Parathyroid adenoma (tissue), 2 donors: ENCODE measurements around the gene HPCAL4.

Experiments
- H2AFZ ChIP-seq: fragments of 300-600 bp; sonication (generic); one replicate; pipeline ENCODE4 v1.7.0; 2017; ENCODE audit warnings: antibody characterized with exemption, mild to moderate bottlenecking
- H3K27ac ChIP-seq: fragments of 300-600 bp; sonication (generic); one replicate; pipeline ENCODE4 v1.7.0; 2017
- H3K27me3 ChIP-seq: fragments of 300-600 bp; sonication (generic); one replicate; pipeline ENCODE4 v1.7.0; 2017; ENCODE audit warnings: low read length; ENCODE audit not compliant: control insufficient read depth, insufficient read depth
- H3K36me3 ChIP-seq: fragments of 300-600 bp; sonication (generic); one replicate; pipeline ENCODE4 v1.7.0; 2017; ENCODE audit warnings: low read length; ENCODE audit not compliant: control insufficient read depth, insufficient read depth
- H3K4me1 ChIP-seq: fragments of 300-600 bp; sonication (generic); one replicate; pipeline ENCODE4 v1.7.0; 2017; ENCODE audit warnings: control low read depth
- H3K4me2 ChIP-seq: fragments of 300-600 bp; sonication (generic); one replicate; pipeline ENCODE4 v1.7.0; 2017; ENCODE audit warnings: low read length
- H3K4me3 ChIP-seq: fragments of 300-600 bp; sonication (generic); one replicate; pipeline ENCODE4 v1.7.0; 2017; ENCODE audit warnings: low read depth, low read length
- H3K79me2 ChIP-seq: fragments of 300-600 bp; sonication (generic); one replicate; pipeline ENCODE4 v1.7.0; 2017; ENCODE audit warnings: control low read depth
- H3K9ac ChIP-seq: fragments of 300-600 bp; sonication (generic); one replicate; pipeline ENCODE4 v1.7.0; 2017; ENCODE audit warnings: mild to moderate bottlenecking
- H3K9me3 ChIP-seq: fragments of 300-600 bp; sonication (generic); one replicate; pipeline ENCODE4 v1.7.0; 2017; ENCODE audit warnings: low read length; ENCODE audit not compliant: control insufficient read depth
- CTCF ChIP-seq: fragments of 300-600 bp; sonication (generic); IDR thresholded peaks from one replicate; pipeline ENCODE4 v1.7.0; 2017; ENCODE audit warnings: antibody characterized with exemption, mild to moderate bottlenecking
- donor health status: primary hyperparathyroidism.

The HPCAL4 gene

DNA sequence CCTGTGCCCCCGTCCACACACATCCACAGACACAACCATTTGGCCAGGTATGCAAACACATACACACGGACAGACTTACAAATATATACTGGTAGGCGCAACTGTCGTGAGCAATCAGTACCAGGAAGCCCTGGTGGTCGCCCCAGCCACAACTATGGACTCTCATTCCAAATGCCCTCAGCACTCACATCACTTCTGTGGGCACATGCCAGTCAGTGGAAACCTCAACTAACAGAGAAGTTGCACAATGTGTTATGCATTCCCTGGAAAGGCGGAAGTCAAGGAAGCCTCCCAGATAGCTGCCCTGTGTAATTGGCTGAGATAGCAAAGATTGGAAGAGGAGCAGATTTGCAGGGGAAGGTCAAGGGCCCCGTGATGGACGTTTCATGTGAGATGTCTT, 50.4 kb downstream of the HPCAL4 start:
- Histone ChIP-seq H3K27me3 (no peaks in the 10 kb centered on the region), H3K27ac (no peak overlapping the region), H2AFZ (no peak overlapping the region), H3K4me3 (no peak overlapping the region), H3K9ac (no peak overlapping the region), H3K79me2 (no peaks in the 10 kb centered on the region), H3K4me1 (no peaks in the 10 kb centered on the region), H3K9me3 (no peaks in the 10 kb centered on the region), H3K4me2 (no peak overlapping the region), H3K36me3 (no peaks in the 10 kb centered on the region)
- TF ChIP-seq CTCF: no peak

- Histone ChIP-seq H3K79me2 (no peaks in the 10 kb centered on the region), H3K4me1 (no peaks in the 10 kb centered on the region), H3K27ac (no peak within 1 kb of the TSS), H3K9me3 (no peaks in the 10 kb centered on the region), H3K36me3 (no peaks in the 10 kb centered on the region), H2AFZ (no peak within 1 kb of the TSS), H3K9ac (no peak within 1 kb of the TSS), H3K27me3 (no peaks in the 10 kb centered on the region), H3K4me3 (no peak within 1 kb of the TSS), H3K4me2 (no peak within 1 kb of the TSS)
- TF ChIP-seq CTCF: no peak
These were observed 51.7 kb downstream of the HPCAL4 start, which contains the start of gene HEYL for GRCh38 chr1:39639305-39640130. TSS of gene HEYL (minus strand) at chr1:39639643. CDS start at chr1:39639625, 18 bp downstream.

DNA sequence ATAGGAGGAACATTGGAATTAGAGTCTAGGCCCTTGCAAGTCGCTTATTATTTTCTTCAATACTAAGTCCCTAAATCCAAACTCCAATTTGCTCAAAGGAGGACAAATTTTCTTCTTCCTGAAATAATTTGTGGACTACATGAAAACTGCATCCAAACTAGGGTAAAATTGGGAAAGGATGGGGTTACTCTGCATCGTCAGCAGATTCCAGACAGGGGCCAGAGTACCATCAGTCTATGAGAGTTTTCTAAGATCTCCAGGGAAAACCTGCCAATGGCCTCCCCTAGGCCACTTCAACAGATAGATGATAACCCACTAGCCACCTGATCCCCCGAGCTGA, 52.3 kb downstream of the HPCAL4 start:
- Histone ChIP-seq H3K27me3 (no peaks in the 10 kb centered on the region), H2AFZ (no peak overlapping the region), H3K9ac (no peak overlapping the region), H3K4me2 (no peak overlapping the region), H3K36me3 (no peaks in the 10 kb centered on the region), H3K79me2 (no peaks in the 10 kb centered on the region), H3K9me3 (no peaks in the 10 kb centered on the region), H3K4me3 (no peak overlapping the region), H3K4me1 (no peaks in the 10 kb centered on the region), H3K27ac (no peak overlapping the region)
- TF ChIP-seq CTCF: no peak

- H3K79me2 ChIP-seq: no peaks in the 10 kb centered on the region
- H3K36me3 ChIP-seq: no peaks in the 10 kb centered on the region
- H3K4me3 ChIP-seq: no peak overlapping the region
- no peaks in the 10 kb centered on the region for H3K27me3 ChIP-seq
- H3K9me3 ChIP-seq: no peaks in the 10 kb centered on the region
- H3K4me2 ChIP-seq: no peak overlapping the region
- no peak overlapping the region for H3K9ac ChIP-seq
- peaks cover 2% of the 10 kb centered on the region for H3K4me1 ChIP-seq
- TF ChIP-seq CTCF: no peak
- no peak overlapping the region for H3K27ac ChIP-seq
- H2AFZ ChIP-seq: no peak overlapping the region
These were observed 53.9 kb downstream of the HPCAL4 start for GRCh38 chr1:39637361-39637760.

GRCh38 chr1:39635871-39636210, 55.4 kb downstream of the HPCAL4 start:
- no peaks in the 10 kb centered on the region for H3K36me3 ChIP-seq
- H3K27me3 ChIP-seq: no peaks in the 10 kb centered on the region
- H3K4me1 ChIP-seq: peaks cover 2% of the 10 kb centered on the region
- no peak for TF ChIP-seq CTCF
- no peak overlapping the region for H3K4me3 ChIP-seq
- H2AFZ ChIP-seq: no peak overlapping the region
- H3K79me2 ChIP-seq: no peaks in the 10 kb centered on the region
- H3K9me3 ChIP-seq: no peaks in the 10 kb centered on the region
- H3K9ac ChIP-seq: no peak overlapping the region
- H3K27ac ChIP-seq: peak overlapping the region; percentile 24
- H3K4me2 ChIP-seq: no peak overlapping the region
